ENCODE results near the gene NOSTRIN.

DNA sequence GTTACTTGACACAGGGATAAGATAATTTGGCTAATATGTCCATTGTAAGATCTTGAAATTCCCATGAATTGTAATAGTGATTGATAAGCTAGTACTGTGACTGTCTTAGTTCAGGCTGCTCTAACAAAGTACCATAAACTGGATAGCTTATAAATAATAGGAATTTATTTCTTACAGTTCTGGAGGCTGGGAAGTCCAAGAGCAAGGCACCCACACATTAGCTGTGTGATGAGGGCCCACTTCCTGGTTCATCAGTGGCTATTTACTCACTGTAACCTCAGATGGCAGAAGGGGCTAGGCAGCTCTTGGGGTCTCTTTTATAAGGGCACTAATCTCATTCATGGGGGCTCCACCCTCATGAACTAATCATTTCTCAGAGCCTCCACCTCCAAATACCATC lies 28.5 kb downstream of the NOSTRIN start:
- TF ChIP-seq EZH2 (optimal IDR thresholded peaks at IDR 0.05; ENCODE audit: low read depth, low read length) (no peak), CTCF (IDR thresholded peaks at IDR 0.05; ENCODE audit: low read length) (no peak), EZH2phosphoT487 (IDR thresholded peaks at IDR 0.05; ENCODE audit: low read length) (no peak)

All from MM.1S (cell line).